Activated naive CD4-positive, alpha-beta T cell (primary cell): ENCODE measurements around the gene ADAM33.

Source experiments
- DNase-seq, 4 experiments: peaks; one replicate each; lab custom pipeline; 2025; lab: John Stamatoyannopoulos, UW

Gene ADAM33

DNA sequence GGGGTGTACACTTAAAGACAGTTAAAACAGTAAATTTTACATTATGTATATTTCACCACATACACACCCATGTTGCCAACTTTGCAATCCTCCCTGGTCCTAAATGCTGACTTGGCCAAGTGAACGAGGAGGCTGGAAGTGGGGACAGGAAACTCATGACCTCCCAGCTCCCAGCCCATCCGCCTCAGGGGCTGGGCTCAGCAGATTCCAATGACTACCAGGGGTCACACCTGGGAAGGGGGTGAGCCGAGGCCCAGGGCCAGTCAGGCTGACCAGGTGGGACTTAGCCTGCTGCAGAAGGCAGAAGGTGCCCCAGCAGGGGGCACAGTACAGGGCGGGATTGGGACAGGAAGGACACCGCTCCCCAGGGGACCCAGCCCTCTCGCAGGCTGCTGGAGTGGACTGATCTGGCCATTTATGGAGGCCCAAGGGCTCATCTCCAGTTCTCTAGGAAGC lies 28.2 kb upstream of the ADAM33 start:
- no peak for DNase-seq

DNA sequence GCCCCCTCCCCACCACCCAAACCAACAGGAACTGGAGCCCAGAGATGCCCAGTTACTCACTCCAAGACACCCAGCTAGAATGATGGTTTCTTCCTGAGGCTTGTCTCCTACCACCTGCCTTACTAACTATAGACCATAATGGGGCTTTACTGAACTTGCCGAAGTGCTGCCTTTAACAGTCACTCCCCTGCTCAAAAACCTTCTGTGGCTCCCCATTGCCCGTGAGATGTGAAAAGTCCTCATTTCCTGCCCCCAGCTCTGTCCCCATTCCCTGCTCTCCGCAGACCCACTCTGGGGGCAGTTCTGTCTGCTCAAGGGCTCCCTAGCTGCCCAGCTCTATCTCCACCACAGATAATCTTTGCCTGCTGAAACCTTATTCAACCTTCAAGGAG lies 25.7 kb upstream of the ADAM33 start:
- DNase-seq: no peak

DNA sequence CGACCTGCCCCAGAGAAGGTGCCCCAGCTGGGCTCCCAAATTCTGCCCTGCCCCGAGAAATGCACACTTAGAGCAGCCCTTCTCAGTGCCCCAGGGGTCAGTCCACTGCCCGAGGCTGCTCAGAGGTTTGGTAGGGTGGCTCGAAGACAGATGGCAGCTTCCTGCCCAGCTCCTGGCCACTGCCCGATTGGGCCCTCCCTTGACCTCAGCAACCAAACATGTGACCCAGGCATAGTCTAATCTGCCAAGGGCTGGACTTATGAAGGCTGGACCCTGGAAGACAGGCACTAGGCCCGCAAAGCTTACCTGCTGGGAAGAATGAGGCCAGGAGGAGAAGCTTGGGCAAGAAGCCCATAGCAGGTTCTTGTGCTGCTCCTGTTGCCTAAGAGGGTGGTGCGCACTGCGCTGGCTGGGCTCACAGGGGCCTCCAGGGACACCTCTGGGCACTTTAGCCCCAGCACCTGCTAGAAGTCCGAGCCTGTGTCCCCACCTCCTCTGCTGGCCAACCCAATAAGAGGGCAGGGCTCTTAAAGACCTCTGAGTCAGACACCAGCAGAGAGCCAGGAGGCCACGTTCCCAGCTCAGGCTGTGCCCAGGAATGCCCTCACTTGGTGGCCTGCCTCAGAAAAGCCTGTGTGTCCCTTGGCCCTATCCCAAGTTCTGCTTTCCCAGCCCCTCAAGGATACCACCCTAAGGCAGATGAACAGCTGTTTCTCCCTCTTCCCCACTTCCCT lies 25.1 kb upstream of the ADAM33 start:
- no peak for DNase-seq

- no peak for DNase-seq
Measured at GRCh38 chr20:3705970-3706739, 24.3 kb upstream of the ADAM33 start.

DNA sequence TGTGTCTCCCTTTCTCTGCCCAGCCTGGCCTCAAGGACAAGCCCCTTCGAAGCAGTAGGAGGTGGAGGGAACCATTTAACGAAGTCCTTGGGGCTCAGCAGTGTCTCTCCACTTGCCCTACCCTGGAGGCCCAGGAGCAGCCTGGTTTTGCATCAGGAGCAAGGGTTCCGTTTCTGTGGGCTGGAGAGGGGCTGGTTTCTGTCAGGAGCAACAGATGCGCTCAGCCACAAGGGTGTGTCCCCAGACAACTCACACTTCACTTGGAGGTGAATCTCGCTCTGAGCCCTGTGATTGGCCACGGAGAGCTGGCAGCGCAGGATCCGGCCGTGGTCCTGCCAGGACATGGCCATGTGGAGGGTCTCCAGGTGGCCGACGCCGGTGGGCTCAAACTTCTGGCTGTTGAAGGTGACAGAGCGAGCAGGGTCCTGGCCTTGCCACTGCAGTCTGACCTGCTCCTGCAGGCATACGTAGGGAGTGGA lies 23.7 kb upstream of the ADAM33 start:
- no peak for DNase-seq

- no peak for DNase-seq
Measured at GRCh38 chr20:3704087-3704486, 22.3 kb upstream of the ADAM33 start.

- no peak for DNase-seq
Measured at GRCh38 chr20:3702611-3703391, 21.0 kb upstream of the ADAM33 start.

DNA sequence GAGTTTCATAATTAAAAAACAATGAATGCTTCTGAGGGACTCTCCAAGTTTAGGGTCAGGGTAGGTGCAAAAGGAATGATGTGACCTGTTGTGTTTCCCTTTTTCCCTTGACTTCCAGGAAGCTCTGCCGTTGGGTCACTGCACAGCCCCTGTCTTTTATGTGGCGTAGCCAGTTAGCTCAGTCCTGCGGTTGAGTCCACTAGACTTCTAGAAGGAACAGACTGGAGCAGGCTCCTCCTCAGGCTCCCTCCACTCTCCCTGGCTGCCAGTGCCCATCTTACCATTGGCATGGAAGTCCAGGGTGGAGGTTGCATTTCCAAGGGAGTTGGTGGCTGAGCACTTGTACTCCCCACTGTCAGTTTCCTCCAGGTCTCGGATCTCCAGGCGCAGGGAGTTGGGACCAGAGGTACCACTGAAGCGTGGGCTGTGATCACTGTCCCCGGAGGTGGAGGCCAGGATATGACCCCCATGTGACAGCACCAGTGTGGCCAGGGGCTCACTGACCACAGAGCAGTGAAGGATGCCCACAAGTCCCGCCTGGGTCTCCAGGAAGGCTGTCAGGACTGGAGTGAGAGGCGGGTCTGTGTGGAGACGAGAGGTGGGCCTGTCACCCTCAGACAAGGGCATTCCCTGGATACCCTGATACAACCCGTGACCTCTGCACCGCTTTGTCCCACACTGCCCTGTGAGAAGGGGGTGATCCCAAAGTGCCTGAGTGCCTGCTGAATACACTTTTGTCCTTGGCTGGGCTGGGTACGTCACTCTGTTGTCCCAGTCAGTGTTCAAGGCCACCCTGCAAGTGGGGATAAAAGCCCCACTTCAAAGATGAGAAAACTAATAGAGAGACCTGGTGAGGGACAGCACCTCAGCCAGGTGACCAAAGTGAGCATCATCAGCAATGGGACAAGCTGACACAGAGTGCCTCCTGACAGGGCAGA lies 19.5 kb upstream of the ADAM33 start:
- DNase-seq: no peak

DNA sequence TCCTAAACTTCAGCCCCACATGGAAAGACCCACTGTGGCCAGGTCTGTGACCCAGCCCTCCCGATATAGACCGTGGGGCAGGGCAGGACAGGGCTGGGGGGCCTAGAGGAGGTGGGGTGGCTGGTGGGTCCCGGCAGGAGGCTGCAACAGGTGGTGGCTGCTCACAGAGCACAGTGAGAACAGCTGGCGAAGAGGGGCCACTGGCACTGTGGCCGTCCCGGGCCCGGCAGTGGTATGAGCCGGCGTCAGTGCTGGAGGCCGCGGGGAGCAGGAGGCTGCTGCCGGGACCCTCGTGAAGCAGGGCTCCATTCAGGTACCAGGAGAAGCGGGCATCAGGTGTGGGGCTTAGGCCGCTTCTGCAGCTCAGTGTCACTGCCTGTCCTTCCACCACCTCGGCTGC lies 17.2 kb upstream of the ADAM33 start:
- DNase-seq: no peak

DNA sequence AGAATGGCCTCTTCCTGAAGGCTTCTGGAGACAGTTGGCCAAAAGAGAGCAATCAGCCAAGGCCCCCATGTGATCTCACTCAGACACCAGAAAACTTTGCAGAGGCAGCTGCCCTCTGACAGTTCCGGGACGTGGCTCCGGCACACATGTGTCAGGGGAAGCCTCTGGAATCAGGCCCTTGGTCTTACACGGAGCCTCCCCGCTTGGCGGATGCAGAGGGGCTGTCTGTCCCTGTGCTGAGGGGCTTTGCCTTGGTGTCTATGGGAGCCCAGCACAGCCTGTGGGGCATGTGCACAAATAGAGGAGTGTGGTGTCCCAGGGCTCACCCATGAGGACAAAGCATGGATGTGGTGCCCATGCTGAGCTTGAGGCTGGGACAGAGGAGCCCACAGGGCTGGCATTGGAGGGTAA lies 16.8 kb upstream of the ADAM33 start:
- DNase-seq: no peak

GRCh38 chr20:3697588-3698305 lies 15.9 kb upstream of the ADAM33 start:
- no peak for DNase-seq

GRCh38 chr20:3696745-3697587 lies 15.2 kb upstream of the ADAM33 start:
- DNase-seq: no peak

GRCh38 chr20:3696200-3696599 lies 14.4 kb upstream of the ADAM33 start:
- DNase-seq: no peak

DNA sequence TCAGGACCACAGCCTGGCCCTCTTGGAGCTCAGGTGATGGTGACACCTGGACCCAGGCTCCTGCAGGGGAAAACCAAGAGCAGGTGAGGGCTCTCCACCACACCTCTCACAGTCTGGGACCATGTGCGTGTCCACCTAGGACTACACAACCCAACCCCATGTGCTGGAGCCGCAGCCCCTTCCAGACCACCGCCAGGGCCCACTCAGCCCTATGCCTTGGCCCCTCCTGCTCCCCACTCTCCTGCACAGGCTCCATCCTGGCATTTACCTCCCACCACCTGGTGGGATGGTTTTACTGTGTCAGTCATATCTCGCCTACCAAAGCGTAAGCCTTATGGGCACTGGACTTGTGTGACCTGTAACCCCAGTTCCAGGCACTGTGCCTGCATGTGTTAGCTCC lies 13.1 kb upstream of the ADAM33 start:
- no peak for DNase-seq

DNA sequence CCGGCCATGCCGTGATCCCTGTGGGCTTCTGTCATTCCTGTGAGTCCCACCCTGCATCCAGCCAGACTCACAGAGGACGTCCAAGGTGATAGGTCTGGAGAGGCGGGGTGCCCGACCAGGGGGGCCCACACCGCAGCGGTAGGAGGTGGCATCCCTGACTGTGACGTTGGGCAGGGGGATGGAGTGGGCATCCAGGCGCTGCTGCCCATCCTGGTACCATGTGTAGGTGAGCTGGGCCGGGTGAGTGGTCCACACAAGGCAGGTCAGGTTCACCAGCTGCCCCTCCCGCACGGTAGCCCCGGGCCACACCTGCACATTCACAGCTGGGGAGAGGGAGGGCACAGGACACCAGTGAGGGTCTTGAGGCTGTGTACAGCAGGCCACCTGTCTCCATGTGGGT lies 11.6 kb upstream of the ADAM33 start:
- no peak for DNase-seq

DNA sequence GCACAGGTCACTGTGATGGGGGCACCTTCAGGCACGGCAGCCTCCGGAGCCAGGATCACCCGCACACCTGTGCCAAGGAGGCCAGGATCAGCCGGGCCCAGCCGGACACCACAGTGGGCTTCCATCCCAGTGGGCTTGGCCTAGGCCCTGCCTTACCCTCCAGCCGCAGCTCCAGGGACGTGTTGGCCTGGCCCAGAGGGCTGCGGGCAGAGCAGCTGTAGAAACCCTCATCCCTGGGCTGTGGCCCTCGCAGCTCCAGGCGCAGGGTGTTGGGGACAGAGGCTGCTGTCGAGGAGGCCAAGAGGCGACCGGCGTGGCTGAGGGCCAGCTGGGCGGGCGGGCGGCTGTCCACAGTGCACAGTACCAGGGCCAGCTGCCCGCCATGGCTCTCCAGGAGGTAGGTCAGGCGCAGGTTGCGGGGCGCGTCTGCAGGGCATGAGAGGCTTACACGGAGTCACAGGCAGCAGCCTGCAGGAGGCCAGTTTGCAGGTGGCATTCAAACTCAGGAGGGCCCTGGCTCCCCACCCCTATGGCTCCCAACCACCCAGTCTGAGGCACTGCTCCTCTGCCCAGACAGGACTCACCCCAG lies 11.0 kb upstream of the ADAM33 start:
- no peak for DNase-seq

- DNase-seq: no peak
Measured at GRCh38 chr20:3691897-3692296, 10.1 kb upstream of the ADAM33 start.

GRCh38 chr20:3691306-3691705 lies 9.5 kb upstream of the ADAM33 start:
- no peak for DNase-seq

DNA sequence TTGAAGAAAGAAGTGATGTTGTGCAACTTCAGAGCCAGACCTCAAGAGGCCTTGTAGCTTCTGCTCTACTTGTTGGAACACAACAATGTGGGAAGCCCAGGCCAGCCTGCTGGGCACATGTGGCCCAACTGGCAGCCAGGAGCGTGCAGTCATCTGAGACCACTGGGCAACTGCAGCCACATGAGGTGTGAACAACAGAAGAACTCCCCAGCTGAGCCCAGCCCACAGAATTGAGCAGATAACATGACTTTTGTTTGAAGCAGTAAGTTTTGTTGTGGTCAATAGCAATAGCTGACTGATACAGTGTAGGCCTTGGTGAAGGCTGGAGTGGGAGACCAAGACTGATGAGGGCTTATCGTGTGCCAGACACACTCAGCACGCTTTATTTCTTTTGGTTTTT lies 8.6 kb upstream of the ADAM33 start:
- DNase-seq: no peak

GRCh38 chr20:3689978-3690377 lies 8.2 kb upstream of the ADAM33 start:
- no peak for DNase-seq
